IPS-18a (cell line): ENCODE data around the gene CNRIP1.
"Not testable (repeated sequence)": the region's sequence is repeated elsewhere in the genome, so short reads cannot be mapped to it uniquely, and the experiment has no call there.

Experiments used
- H3K27ac ChIP-seq: one replicate; pipeline ENCODE4 v1.5.1; 2013; ENCODE audit warnings: low read length
- H3K27me3 ChIP-seq: one replicate; pipeline ENCODE4 v1.6.1; 2013; ENCODE audit warnings: mild to moderate bottlenecking, low read length; ENCODE audit not compliant: control insufficient read depth, insufficient read depth
- H3K36me3 ChIP-seq: one replicate; pipeline ENCODE4 v1.6.1; 2013; ENCODE audit warnings: low read depth, low read length; ENCODE audit not compliant: control insufficient read depth
- H3K4me1 ChIP-seq: one replicate; pipeline ENCODE4 v1.6.1; 2013; ENCODE audit warnings: low read depth, low read length; ENCODE audit not compliant: control insufficient read depth
- H3K4me3 ChIP-seq: one replicate; pipeline ENCODE4 v1.5.1; 2013; ENCODE audit warnings: low read length
- H3K9ac ChIP-seq: one replicate; pipeline ENCODE4 v1.6.1; 2013; ENCODE audit warnings: mild to moderate bottlenecking, low read length, moderate library complexity
- H3K9me3 ChIP-seq: one replicate; pipeline ENCODE4 v1.6.1; 2013; ENCODE audit warnings: low read depth, low read length; ENCODE audit not compliant: control insufficient read depth

Gene CNRIP1

GRCh38 chr2:68333931-68334330 is 14.2 kb upstream of the CNRIP1 start:
- Histone ChIP-seq H3K9ac (no peak overlapping the region), H3K27me3 (no peaks in the 10 kb centered on the region), H3K4me3 (no peak overlapping the region), H3K27ac (no peak overlapping the region), H3K36me3 (no peaks in the 10 kb centered on the region), H3K9me3 (no peaks in the 10 kb centered on the region), H3K4me1 (no peaks in the 10 kb centered on the region)

- H3K9ac ChIP-seq: no peak overlapping the region
- H3K4me1 ChIP-seq: no peaks in the 10 kb centered on the region
- no peaks in the 10 kb centered on the region for H3K36me3 ChIP-seq
- H3K4me3 ChIP-seq: no peak overlapping the region
- no peak overlapping the region for H3K27ac ChIP-seq
- no peaks in the 10 kb centered on the region for H3K9me3 ChIP-seq
- no peaks in the 10 kb centered on the region for H3K27me3 ChIP-seq
Observed at GRCh38 chr2:68333009-68333408, 13.3 kb upstream of the CNRIP1 start.

- H3K9me3 ChIP-seq: no peaks in the 10 kb centered on the region
- H3K27ac ChIP-seq: no peak overlapping the region
- H3K4me1 ChIP-seq: no peaks in the 10 kb centered on the region
- no peak overlapping the region for H3K4me3 ChIP-seq
- no peaks in the 10 kb centered on the region for H3K27me3 ChIP-seq
- no peaks in the 10 kb centered on the region for H3K36me3 ChIP-seq
- H3K9ac ChIP-seq: no peak overlapping the region
Observed at GRCh38 chr2:68330691-68331090, 10.9 kb upstream of the CNRIP1 start.

GRCh38 chr2:68328901-68329300 is 9.2 kb upstream of the CNRIP1 start:
- H3K36me3 ChIP-seq: no peaks in the 10 kb centered on the region
- no peaks in the 10 kb centered on the region for H3K27me3 ChIP-seq
- H3K9ac ChIP-seq: no peak overlapping the region
- H3K9me3 ChIP-seq: no peaks in the 10 kb centered on the region
- H3K27ac ChIP-seq: no peak overlapping the region
- no peak overlapping the region for H3K4me3 ChIP-seq
- no peaks in the 10 kb centered on the region for H3K4me1 ChIP-seq

GRCh38 chr2:68325056-68325455 is 5.3 kb upstream of the CNRIP1 start:
- H3K27me3 ChIP-seq: peaks cover 18% of the 10 kb centered on the region
- no peaks in the 10 kb centered on the region for H3K9me3 ChIP-seq
- H3K4me1 ChIP-seq: peaks cover 3% of the 10 kb centered on the region
- H3K4me3 ChIP-seq: no peak overlapping the region
- no peaks in the 10 kb centered on the region for H3K36me3 ChIP-seq
- H3K27ac ChIP-seq: no peak overlapping the region
- H3K9ac ChIP-seq: no peak overlapping the region

- Histone ChIP-seq H3K4me1 (peaks cover 4% of the 10 kb centered on the region), H3K4me3 (peak overlapping the region; percentile 68), H3K27ac (no peak overlapping the region), H3K9ac (no peak overlapping the region), H3K9me3 (no peaks in the 10 kb centered on the region), H3K27me3 (peaks cover 53% of the 10 kb centered on the region), H3K36me3 (no peaks in the 10 kb centered on the region)
Observed at GRCh38 chr2:68320118-68320641, 431 bp upstream of the CNRIP1 start.

- no peaks in the 10 kb centered on the region for H3K9me3 ChIP-seq
- peak overlapping the region; percentile 68 for H3K4me3 ChIP-seq
- H3K36me3 ChIP-seq: no peaks in the 10 kb centered on the region
- H3K27me3 ChIP-seq: peaks cover 53% of the 10 kb centered on the region
- peaks cover 4% of the 10 kb centered on the region for H3K4me1 ChIP-seq
- peak overlapping the region; percentile 35 for H3K9ac ChIP-seq
- no peak overlapping the region for H3K27ac ChIP-seq
Observed at GRCh38 chr2:68318914-68319397, 793 bp downstream of the CNRIP1 start.

- Histone ChIP-seq H3K36me3 (no peaks in the 10 kb centered on the region), H3K4me1 (peaks cover 4% of the 10 kb centered on the region), H3K27ac (no peak overlapping the region), H3K27me3 (peaks cover 52% of the 10 kb centered on the region), H3K9me3 (no peaks in the 10 kb centered on the region), H3K9ac (no peak overlapping the region), H3K4me3 (peak overlapping the region; percentile 68)
Observed at GRCh38 chr2:68317971-68318913, 1.5 kb downstream of the CNRIP1 start.

- no peaks in the 10 kb centered on the region for H3K9me3 ChIP-seq
- no peak overlapping the region for H3K4me3 ChIP-seq
- peaks cover 4% of the 10 kb centered on the region for H3K4me1 ChIP-seq
- H3K27ac ChIP-seq: no peak overlapping the region
- H3K9ac ChIP-seq: no peak overlapping the region
- H3K27me3 ChIP-seq: peaks cover 44% of the 10 kb centered on the region
- no peaks in the 10 kb centered on the region for H3K36me3 ChIP-seq
Observed at GRCh38 chr2:68316111-68316510, 3.6 kb downstream of the CNRIP1 start.

- Histone ChIP-seq H3K36me3 (no peaks in the 10 kb centered on the region), H3K9me3 (no peaks in the 10 kb centered on the region), H3K4me1 (no peaks in the 10 kb centered on the region), H3K4me3 (no peak overlapping the region), H3K27me3 (no peaks in the 10 kb centered on the region), H3K27ac (no peak overlapping the region), H3K9ac (no peak overlapping the region)
Observed at GRCh38 chr2:68311033-68311432, 8.7 kb downstream of the CNRIP1 start.

- Histone ChIP-seq H3K4me3 (no peak overlapping the region), H3K27ac (no peak overlapping the region), H3K27me3 (no peaks in the 10 kb centered on the region), H3K9me3 (no peaks in the 10 kb centered on the region), H3K36me3 (no peaks in the 10 kb centered on the region), H3K9ac (no peak overlapping the region), H3K4me1 (no peaks in the 10 kb centered on the region)
Observed at GRCh38 chr2:68309426-68309825, 10.3 kb downstream of the CNRIP1 start.

- H3K9me3 ChIP-seq, H3K36me3 ChIP-seq, H3K4me3 ChIP-seq, H3K4me1 ChIP-seq, H3K27ac ChIP-seq, H3K9ac ChIP-seq, H3K27me3 ChIP-seq: not testable (repeated sequence)
Observed at GRCh38 chr2:68303902-68304272, 15.9 kb downstream of the CNRIP1 start.
